GM23338 (cell line): Measurements from ENCODE around the gene PPFIBP2.

Experiments used
- EZH2 ChIP-seq: fragments of 200-600 bp; sonication (generic); IDR thresholded peaks from one replicate; pipeline ENCODE4 v1.8.0; 2017; ENCODE audit warnings: antibody characterized with exemption, mild to moderate bottlenecking, low read depth; ENCODE audit not compliant: unreplicated experiment
- POLR2AphosphoS5 ChIP-seq: IDR thresholded peaks from 2 replicates; pipeline ENCODE4 v1.6.1; 2016; ENCODE audit warnings: antibody characterized with exemption, low read depth
- TF ChIP-seq, protein P1 (sequence below), 2 experiments: fragments of 200-600 bp in 1 of 2; sonication (generic) in 1 of 2; conservative IDR thresholded peaks; 2 replicates each; pipeline versions ENCODE4 v1.5.1 to v1.6.1; 2016 to 2017; ENCODE audit warnings: antibody characterized with exemption in 2 of 2, low read depth in 2 of 2, mild to moderate bottlenecking in 2 of 2, moderate library complexity in 1 of 2

DNA sequence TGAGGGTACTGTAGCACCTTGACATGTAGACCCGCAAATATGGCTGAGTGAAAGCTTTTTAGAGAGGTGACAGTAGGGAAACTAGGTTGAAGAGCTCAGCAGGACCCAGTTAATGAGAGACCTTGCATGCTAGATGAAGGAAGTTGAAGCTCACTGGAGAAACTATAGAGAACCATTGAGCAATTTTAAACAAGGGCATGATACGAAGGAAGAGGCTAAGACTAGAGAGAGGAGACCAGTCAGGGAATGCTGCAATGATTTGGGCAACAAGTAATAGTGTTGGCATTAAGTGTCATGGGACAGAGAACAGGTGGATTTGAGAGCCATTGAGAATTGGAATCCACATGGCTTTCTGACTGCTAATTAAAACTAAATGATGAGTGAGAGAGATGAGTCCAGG, 24.4 kb upstream of the PPFIBP2 start:
- TF ChIP-seq, protein P1, sequence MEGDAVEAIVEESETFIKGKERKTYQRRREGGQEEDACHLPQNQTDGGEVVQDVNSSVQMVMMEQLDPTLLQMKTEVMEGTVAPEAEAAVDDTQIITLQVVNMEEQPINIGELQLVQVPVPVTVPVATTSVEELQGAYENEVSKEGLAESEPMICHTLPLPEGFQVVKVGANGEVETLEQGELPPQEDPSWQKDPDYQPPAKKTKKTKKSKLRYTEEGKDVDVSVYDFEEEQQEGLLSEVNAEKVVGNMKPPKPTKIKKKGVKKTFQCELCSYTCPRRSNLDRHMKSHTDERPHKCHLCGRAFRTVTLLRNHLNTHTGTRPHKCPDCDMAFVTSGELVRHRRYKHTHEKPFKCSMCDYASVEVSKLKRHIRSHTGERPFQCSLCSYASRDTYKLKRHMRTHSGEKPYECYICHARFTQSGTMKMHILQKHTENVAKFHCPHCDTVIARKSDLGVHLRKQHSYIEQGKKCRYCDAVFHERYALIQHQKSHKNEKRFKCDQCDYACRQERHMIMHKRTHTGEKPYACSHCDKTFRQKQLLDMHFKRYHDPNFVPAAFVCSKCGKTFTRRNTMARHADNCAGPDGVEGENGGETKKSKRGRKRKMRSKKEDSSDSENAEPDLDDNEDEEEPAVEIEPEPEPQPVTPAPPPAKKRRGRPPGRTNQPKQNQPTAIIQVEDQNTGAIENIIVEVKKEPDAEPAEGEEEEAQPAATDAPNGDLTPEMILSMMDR (conservative IDR thresholded peaks at IDR 0.05; ENCODE audit: low read depth in 2 of 2), result no peak
- TF ChIP-seq POLR2AphosphoS5, result no peak
- TF ChIP-seq EZH2, result no peak
